ENCODE measurements around the gene PTTG1IP2. TPM values are rescaled to one million over a fixed set of nuclear protein-coding genes. Genes with fewer than 3 reads are reported as not detected.
A peak's percentile ranks its signal among the peaks of the same experiment; 100 is the strongest.

PTTG1IP2 gene
- total and polyA plus RNA-seq, 2 donors (not counting 1 experiment from before 2014, with no cell fraction given) = not detected

DNA sequence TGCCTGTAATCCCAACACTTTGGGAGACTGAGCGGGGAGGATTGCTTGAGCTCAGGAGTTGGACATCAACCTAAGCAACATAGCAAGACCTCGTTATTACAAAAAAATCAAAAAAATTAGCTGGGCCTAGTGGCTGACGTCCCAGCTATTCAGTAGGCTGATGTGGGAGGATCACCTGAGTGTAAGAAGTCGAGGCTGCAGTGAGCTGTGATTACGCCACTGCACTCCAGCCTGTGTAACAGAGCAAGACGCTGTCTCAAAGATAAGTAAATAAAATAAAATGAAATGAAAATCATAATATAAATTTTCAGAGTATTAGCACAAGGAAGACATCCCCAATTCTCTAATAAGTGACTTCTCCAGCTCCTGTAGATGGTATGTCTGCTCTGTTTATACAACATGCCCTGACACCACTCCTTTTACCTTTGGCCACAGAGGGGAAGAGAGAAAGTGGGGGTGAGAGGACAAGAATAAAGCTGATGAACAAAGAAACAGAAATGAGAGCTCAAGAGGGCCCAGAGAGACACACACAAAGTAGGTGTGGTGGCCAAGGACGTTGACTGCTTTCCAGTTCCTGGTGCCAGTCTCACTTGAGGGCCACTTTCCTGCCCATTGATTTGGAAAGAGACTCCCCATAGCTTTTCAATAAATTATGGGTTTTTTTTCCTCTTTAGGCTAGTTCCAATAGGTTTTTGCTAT, 62.9 kb downstream of the PTTG1IP2 start:
- intact Hi-C loops (cut with micrococcal nuclease) = no loop called here
- no peak overlapping the region for H3K4me2 ChIP-seq (replicated peaks; ENCODE audit: low read depth, low read length, poor library complexity, severe bottlenecking)
- Mint-ChIP-seq H3K9me3 (ENCODE audit: insufficient read depth) (no peaks in the 10 kb centered on the region), H3K4me3 (no peak overlapping the region), H3K4me1 (peaks cover 6% of the 10 kb centered on the region), H3K27me3 (peaks cover 3% of the 10 kb centered on the region), H3K27ac (no peak overlapping the region)
- H3K9me3 ChIP-seq (ENCODE audit: control extremely low read depth in 1 of 3, control insufficient read depth in 2 of 3, insufficient read depth in 1 of 3, low read length in 2 of 3) = no peaks in the 10 kb centered on the region
- peaks cover 7% of the 10 kb centered on the region in 2 donors for H3K4me1 ChIP-seq (ENCODE audit: control insufficient read depth in 2 of 2, insufficient read depth in 2 of 2, low read length in 2 of 2)
- no peak overlapping the region for H3K4me3 ChIP-seq (ENCODE audit: control extremely low read depth in 1 of 5, extremely low read depth in 1 of 5, insufficient read depth in 1 of 5, low read depth in 2 of 5, low read length in 4 of 5)
- H2AFZ ChIP-seq (ENCODE audit: insufficient read depth, low read depth, low read length, poor library complexity, severe bottlenecking) = no peak overlapping the region
- H3K27me3 ChIP-seq (replicated peaks in 1 of 4; ENCODE audit: control extremely low read depth in 1 of 4, control insufficient read depth in 3 of 4, insufficient read depth in 4 of 4, low read length in 3 of 4) = peaks cover 0 to 4% (median 0%) of the 10 kb centered on the region in 4 experiments
- H3K27ac ChIP-seq (ENCODE audit: low read length in 2 of 2) = no peak overlapping the region
- no peak for TF ChIP-seq EZH2 (IDR thresholded peaks at IDR 0.05; ENCODE audit: borderline replicate concordance, insufficient read depth, low read depth, low read length, poor library complexity, severe bottlenecking)
- TF ChIP-seq, protein P1, sequence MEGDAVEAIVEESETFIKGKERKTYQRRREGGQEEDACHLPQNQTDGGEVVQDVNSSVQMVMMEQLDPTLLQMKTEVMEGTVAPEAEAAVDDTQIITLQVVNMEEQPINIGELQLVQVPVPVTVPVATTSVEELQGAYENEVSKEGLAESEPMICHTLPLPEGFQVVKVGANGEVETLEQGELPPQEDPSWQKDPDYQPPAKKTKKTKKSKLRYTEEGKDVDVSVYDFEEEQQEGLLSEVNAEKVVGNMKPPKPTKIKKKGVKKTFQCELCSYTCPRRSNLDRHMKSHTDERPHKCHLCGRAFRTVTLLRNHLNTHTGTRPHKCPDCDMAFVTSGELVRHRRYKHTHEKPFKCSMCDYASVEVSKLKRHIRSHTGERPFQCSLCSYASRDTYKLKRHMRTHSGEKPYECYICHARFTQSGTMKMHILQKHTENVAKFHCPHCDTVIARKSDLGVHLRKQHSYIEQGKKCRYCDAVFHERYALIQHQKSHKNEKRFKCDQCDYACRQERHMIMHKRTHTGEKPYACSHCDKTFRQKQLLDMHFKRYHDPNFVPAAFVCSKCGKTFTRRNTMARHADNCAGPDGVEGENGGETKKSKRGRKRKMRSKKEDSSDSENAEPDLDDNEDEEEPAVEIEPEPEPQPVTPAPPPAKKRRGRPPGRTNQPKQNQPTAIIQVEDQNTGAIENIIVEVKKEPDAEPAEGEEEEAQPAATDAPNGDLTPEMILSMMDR (IDR thresholded peaks at IDR 0.05) = no peak
- no peak for ATAC-seq (ENCODE audit: low read depth)
- POLR2A ChIA-PET = no interaction called here
- H4K20me1 ChIP-seq (ENCODE audit: control insufficient read depth, insufficient read depth, low read length, poor library complexity, severe bottlenecking) = no peaks in the 10 kb centered on the region
- 88% methylated on average over 2 of the region's 7 CpGs for WGBS (ENCODE audit: insufficient coverage)
- DNase-seq = no peak
- H3K79me2 ChIP-seq (ENCODE audit: control insufficient read depth, insufficient read depth, low read length) = no peaks in the 10 kb centered on the region
- CTCF ChIA-PET = no interaction called here
- no peak overlapping the region for H3K9ac ChIP-seq (ENCODE audit: low read length)
- no peaks in the 10 kb centered on the region for H3K36me3 ChIP-seq (replicated peaks in 1 of 2; ENCODE audit: control extremely low read depth in 1 of 2, control insufficient read depth in 1 of 2, extremely low read depth in 1 of 2, insufficient read depth in 2 of 2, low read length in 1 of 2)

DNA sequence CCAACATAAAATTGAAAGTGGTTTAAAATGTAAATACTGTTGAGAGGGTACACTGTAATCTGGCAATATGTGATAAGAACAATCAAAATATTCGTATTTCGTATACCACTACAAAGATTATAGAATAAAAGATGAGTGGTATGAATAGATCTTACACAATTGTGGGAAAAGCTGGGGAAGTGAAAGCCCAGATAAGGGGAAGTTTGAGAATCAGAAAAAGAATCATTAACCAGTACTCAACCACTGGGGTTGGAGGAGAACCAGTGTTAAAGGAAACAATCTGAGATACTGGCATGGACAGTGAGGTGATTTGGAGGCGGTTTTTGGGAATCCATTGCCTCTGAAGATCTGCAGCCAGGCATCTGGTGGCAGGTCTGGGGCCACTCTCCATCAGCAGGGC, 67.0 kb downstream of the PTTG1IP2 start:
- ChIA-PET CTCF (no interaction called here), POLR2A (no interaction called here)
- 80% methylated on average over 1 of the region's 3 CpGs for WGBS (ENCODE audit: insufficient coverage)
- no peaks in the 10 kb centered on the region for H3K79me2 ChIP-seq (ENCODE audit: control insufficient read depth, insufficient read depth, low read length)
- ATAC-seq (ENCODE audit: low read depth) (no peak), DNase-seq (peak; percentile 18)
- H3K27me3 ChIP-seq (replicated peaks in 1 of 4; ENCODE audit: control extremely low read depth in 1 of 4, control insufficient read depth in 3 of 4, insufficient read depth in 4 of 4, low read length in 3 of 4) = peaks cover 0 to 3% (median 0%) of the 10 kb centered on the region in 4 experiments
- H3K27ac ChIP-seq (ENCODE audit: low read length in 2 of 2) = no peak overlapping the region
- intact Hi-C loops (cut with micrococcal nuclease) = no loop called here
- no peaks in the 10 kb centered on the region for H4K20me1 ChIP-seq (ENCODE audit: control insufficient read depth, insufficient read depth, low read length, poor library complexity, severe bottlenecking)
- H3K4me2 ChIP-seq (replicated peaks; ENCODE audit: low read depth, low read length, poor library complexity, severe bottlenecking) = no peak overlapping the region
- no peak overlapping the region for H3K9ac ChIP-seq (ENCODE audit: low read length)
- Mint-ChIP-seq H3K9me3 (ENCODE audit: insufficient read depth) (no peaks in the 10 kb centered on the region), H3K4me1 (peaks cover 6% of the 10 kb centered on the region), H3K27me3 (peaks cover 15% of the 10 kb centered on the region), H3K4me3 (no peak overlapping the region), H3K27ac (no peak overlapping the region)
- H3K4me3 ChIP-seq (ENCODE audit: control extremely low read depth in 1 of 5, extremely low read depth in 1 of 5, insufficient read depth in 1 of 5, low read depth in 2 of 5, low read length in 4 of 5) = no peak overlapping the region
- TF ChIP-seq, protein P1 (IDR thresholded peaks at IDR 0.05) = no peak
- TF ChIP-seq EZH2 (IDR thresholded peaks at IDR 0.05; ENCODE audit: borderline replicate concordance, insufficient read depth, low read depth, low read length, poor library complexity, severe bottlenecking) = no peak
- H2AFZ ChIP-seq (ENCODE audit: insufficient read depth, low read depth, low read length, poor library complexity, severe bottlenecking) = no peak overlapping the region
- H3K9me3 ChIP-seq (ENCODE audit: control extremely low read depth in 1 of 3, control insufficient read depth in 2 of 3, insufficient read depth in 1 of 3, low read length in 2 of 3) = no peaks in the 10 kb centered on the region
- no peaks in the 10 kb centered on the region for H3K36me3 ChIP-seq (replicated peaks in 1 of 2; ENCODE audit: control extremely low read depth in 1 of 2, control insufficient read depth in 1 of 2, extremely low read depth in 1 of 2, insufficient read depth in 2 of 2, low read length in 1 of 2)
- H3K4me1 ChIP-seq (ENCODE audit: control insufficient read depth in 2 of 2, insufficient read depth in 2 of 2, low read length in 2 of 2) = peaks cover 7% of the 10 kb centered on the region in 2 donors
